H1 (cell line): Measurements from ENCODE around the gene TAF13. TPM values are rescaled to one million over a fixed set of nuclear protein-coding genes. Genes with fewer than 3 reads are reported as not detected.

Source experiments
- CTCF ChIA-PET: fragments of 300-600 bp; sonication (Branson Sonifier 250); formaldehyde crosslinking; loops from one replicate; lab custom pipeline; 2021; ENCODE audit not compliant: partially characterized antibody; lab: Charles Lee
- POLR2A ChIA-PET: fragments of 300-600 bp; sonication (Branson Sonifier 250); formaldehyde crosslinking; loops from one replicate; lab custom pipeline; 2021; ENCODE audit warnings: inconsistent platforms; ENCODE audit not compliant: partially characterized antibody; lab: Charles Lee
- DNase-seq, 2 experiments: peaks; one replicate each; pipeline versions ENCODE4 v3.0.0 to v3.0.0-alpha.2; 2010 to 2022; ENCODE audit warnings: low spot score in 2 of 2, low read depth in 1 of 2, mixed read lengths in 1 of 2
- FAIRE-seq: peaks from 2 replicates; lab custom pipeline; 2011; peaks lifted over from hg19 to GRCh38; lab: Jason Lieb, UNC
- H2AFZ ChIP-seq: 2 replicates; pipeline ENCODE4 v1.8.1; 2012; ENCODE audit warnings: low read length, inconsistent platforms
- H2AK5ac ChIP-seq: 2 replicates; pipeline ENCODE4 v1.6.1; 2013; ENCODE audit warnings: low read depth, low read length
- H2BK120ac ChIP-seq: replicated peaks from 2 replicates; pipeline ENCODE3; 2013; ENCODE audit warnings: low read depth, low read length, inconsistent platforms
- H2BK12ac ChIP-seq: 2 replicates; pipeline ENCODE4 v1.6.1; 2013; ENCODE audit warnings: low read depth, low read length
- H2BK15ac ChIP-seq: 2 replicates; pipeline ENCODE4 v1.6.1; 2013; ENCODE audit warnings: low read length
- H2BK20ac ChIP-seq: 2 replicates; pipeline ENCODE4 v1.6.1; 2013; ENCODE audit warnings: low read length
- H2BK5ac ChIP-seq: 2 replicates; pipeline ENCODE4 v1.6.1; 2013; ENCODE audit warnings: low read depth, low read length
- H3K14ac ChIP-seq: 2 replicates; pipeline ENCODE4 v1.6.1; 2013; ENCODE audit warnings: inconsistent platforms; ENCODE audit not compliant: insufficient read length
- H3K18ac ChIP-seq: 2 replicates; pipeline ENCODE4 v1.6.1; 2013; ENCODE audit warnings: low read length; ENCODE audit errors: extremely low read depth
- H3K23ac ChIP-seq: 2 replicates; pipeline ENCODE4 v1.6.1; 2013; ENCODE audit warnings: inconsistent platforms; ENCODE audit not compliant: insufficient read length
- H3K23me2 ChIP-seq: 2 replicates; pipeline ENCODE4 v1.6.1; 2013; ENCODE audit warnings: low read depth, low read length
- H3K27ac ChIP-seq: 2 replicates; pipeline ENCODE4 v1.6.1; 2011; ENCODE audit warnings: low read depth, low read length, inconsistent platforms
- H3K27me3 ChIP-seq, 4 experiments: replicated peaks in 1 of 4; 1 replicate in 1 of 4; 2 replicates in 3 of 4; pipeline versions ENCODE4 v1.6.1 to v1.8.1; 2011 to 2013; ENCODE audit warnings: low read length in 3 of 4, mild to moderate bottlenecking in 3 of 4, inconsistent platforms in 2 of 4, mixed read lengths in 2 of 4, moderate library complexity in 1 of 4; ENCODE audit not compliant: control insufficient read depth in 3 of 4, insufficient read depth in 3 of 4; ENCODE audit errors: extremely low read depth in 1 of 4
- H3K36me3 ChIP-seq, 4 experiments: 2 replicates each; pipeline versions ENCODE4 v1.6.1 to v1.8.1; 2011 to 2013; ENCODE audit warnings: mild to moderate bottlenecking in 4 of 4, low read length in 3 of 4, moderate library complexity in 2 of 4, control low read depth in 1 of 4, inconsistent platforms in 1 of 4; ENCODE audit not compliant: insufficient read depth in 4 of 4, control insufficient read depth in 2 of 4
- H3K4ac ChIP-seq: replicated peaks from 2 replicates; pipeline ENCODE3; 2013; ENCODE audit warnings: low read length, low read depth, mixed read lengths, inconsistent platforms; ENCODE audit not compliant: insufficient read length
- H3K4me1 ChIP-seq, 4 experiments: replicated peaks in 1 of 4; 1 replicate in 1 of 4; 2 replicates in 3 of 4; pipeline versions ENCODE4 v1.6.1 to v1.8.1; 2011 to 2013; ENCODE audit warnings: low read length in 3 of 4, inconsistent platforms in 2 of 4, mixed read lengths in 1 of 4; ENCODE audit not compliant: insufficient read depth in 4 of 4, control insufficient read depth in 3 of 4
- H3K4me2 ChIP-seq, 2 experiments: 2 replicates each; pipeline versions ENCODE4 v1.6.1 to v1.8.1; 2011 to 2013; ENCODE audit warnings: low read depth in 2 of 2, low read length in 2 of 2, control low read depth in 1 of 2, inconsistent platforms in 1 of 2, mild to moderate bottlenecking in 1 of 2; ENCODE audit not compliant: insufficient read depth in 1 of 2
- H3K4me3 ChIP-seq, 4 experiments: fragments of 200-600, 300-600 bp in 1 of 4; sonication (generic), shearing (Covaris generic), sonication (Bioruptor Twin) in 1 of 4; 2 replicates each; pipeline versions ENCODE4 v1.5.1 to v1.8.1; 2011 to 2016; ENCODE audit warnings: low read length in 4 of 4, low read depth in 3 of 4, control low read depth in 2 of 4, inconsistent platforms in 2 of 4, mild to moderate bottlenecking in 2 of 4, mixed read lengths in 1 of 4, moderate library complexity in 1 of 4; ENCODE audit not compliant: insufficient read depth in 2 of 4; ENCODE audit errors: extremely low read depth in 1 of 4
- H3K56ac ChIP-seq: replicated peaks from 2 replicates; pipeline ENCODE3; 2013; ENCODE audit warnings: low read depth, mild to moderate bottlenecking, mixed read lengths, low read length, inconsistent platforms; ENCODE audit not compliant: insufficient read length
- H3K79me1 ChIP-seq: 2 replicates; pipeline ENCODE4 v1.6.1; 2013; ENCODE audit warnings: low read depth, low read length, control low read depth
- H3K79me2 ChIP-seq, 2 experiments: 2 replicates each; pipeline versions ENCODE4 v1.6.1 to v1.8.1; 2012 to 2013; ENCODE audit warnings: low read length in 2 of 2, mild to moderate bottlenecking in 2 of 2, inconsistent platforms in 1 of 2; ENCODE audit not compliant: insufficient read depth in 2 of 2, control insufficient read depth in 1 of 2
- H3K9ac ChIP-seq, 4 experiments: replicated peaks in 1 of 4; 1 replicate in 1 of 4; 2 replicates in 3 of 4; pipeline versions ENCODE4 v1.6.1 to v1.8.1; 2011 to 2013; ENCODE audit warnings: low read depth in 3 of 4, low read length in 3 of 4, control low read depth in 2 of 4, mild to moderate bottlenecking in 2 of 4, moderate library complexity in 2 of 4, inconsistent platforms in 1 of 4; ENCODE audit errors: extremely low read depth in 1 of 4
- H3K9me3 ChIP-seq, 2 experiments: 2 replicates each; pipeline versions ENCODE4 v1.6.1 to v1.8.1; 2012 to 2013; ENCODE audit warnings: mild to moderate bottlenecking in 2 of 2, moderate library complexity in 2 of 2, control low read depth in 1 of 2, inconsistent platforms in 1 of 2, low read depth in 1 of 2, low read length in 1 of 2, mixed read lengths in 1 of 2; ENCODE audit not compliant: insufficient read depth in 2 of 2
- H4K20me1 ChIP-seq, 2 experiments: replicated peaks in 1 of 2; 2 replicates each; pipeline versions ENCODE3 to v1.8.1; 2011 to 2013; ENCODE audit warnings: inconsistent platforms in 2 of 2, low read length in 2 of 2, mild to moderate bottlenecking in 1 of 2; ENCODE audit not compliant: insufficient read depth in 2 of 2, control insufficient read depth in 1 of 2
- H4K5ac ChIP-seq: 2 replicates; pipeline ENCODE4 v1.6.1; 2013; ENCODE audit warnings: low read length, low read depth, mixed read lengths, inconsistent platforms; ENCODE audit not compliant: insufficient read length
- H4K8ac ChIP-seq: 2 replicates; pipeline ENCODE4 v1.8.0; 2013; ENCODE audit warnings: mild to moderate bottlenecking, moderate library complexity, low read length, inconsistent platforms; ENCODE audit not compliant: insufficient read depth; ENCODE audit errors: extremely low read depth
- H4K91ac ChIP-seq: replicated peaks from 2 replicates; pipeline ENCODE3; 2013; ENCODE audit warnings: low read length, mixed read lengths, inconsistent platforms; ENCODE audit not compliant: insufficient read length
- CTBP2 ChIP-seq: IDR thresholded peaks from 2 replicates; pipeline ENCODE4 v1.7.0; 2011; ENCODE audit warnings: borderline replicate concordance, mild to moderate bottlenecking, moderate library complexity, mixed read lengths, low read length; ENCODE audit not compliant: insufficient read depth, insufficient read length
- CTCF ChIP-seq, 3 experiments: IDR thresholded peaks; 1 replicate in 2 of 3; 2 replicates in 1 of 3; pipeline versions ENCODE4 v1.5.1 to v1.6.1; 2011; ENCODE audit warnings: low read length in 3 of 3, mild to moderate bottlenecking in 3 of 3, inconsistent platforms in 2 of 3, low read depth in 1 of 3, moderate library complexity in 1 of 3; ENCODE audit not compliant: insufficient read depth in 1 of 3; ENCODE audit errors: control extremely low read depth in 1 of 3
- GTF2F1 ChIP-seq: IDR thresholded peaks from 2 replicates; pipeline ENCODE4 v1.6.1; 2012; ENCODE audit warnings: low read depth, low read length, improper control_type of control experiment, borderline replicate concordance
- JUND ChIP-seq: IDR thresholded peaks from 2 replicates; pipeline ENCODE4 v1.6.1; 2011; ENCODE audit warnings: mild to moderate bottlenecking, improper control_type of control experiment, low read length
- NANOG ChIP-seq: IDR thresholded peaks from 2 replicates; pipeline ENCODE4 v1.6.1; 2011; ENCODE audit warnings: low read length, low read depth, mild to moderate bottlenecking, inconsistent platforms; ENCODE audit not compliant: insufficient read depth, poor library complexity, severe bottlenecking
- WGBS, 2 experiments: shearing (Covaris generic) in 1 of 2; methylation state at CpG; one replicate each; pipeline versions ENCODE4 v1.1.6 to v1.1.7; 2013 to 2015; ENCODE audit warnings: low lambda C conversion rate in 2 of 2, mixed read lengths in 2 of 2, inconsistent platforms in 1 of 2, low coverage in 1 of 2, missing lambda C conversion rate in 1 of 2; ENCODE audit not compliant: insufficient replicate concordance in 2 of 2, insufficient coverage in 1 of 2, insufficient read length in 1 of 2; ENCODE audit errors: extremely low coverage in 1 of 2, missing lambda C conversion rate in 1 of 2; 5-methylcytosine and 5-hydroxymethylcytosine counted together
- polyA plus RNA-seq, 7 experiments: library from polyadenylated mRNA; depleted of rRNA in 3 of 7; stranded (reverse) in 5 of 7; unstranded in 2 of 7; fragments of >200 nt in 5 of 7; fragments of 200-250 nt in 2 of 7; gene quantifications; 1 replicate in 5 of 7; 2 replicates in 1 of 7; 4 replicates in 1 of 7; pipeline versions ENCODE4 v1.2.1 to v1.2.3, GENCODE V29; 2011 to 2013; ENCODE audit warnings: missing spikeins in 2 of 7, mixed read lengths in 2 of 7
- total RNA-seq: library from RNA; stranded (reverse); fragmentation: NEBNext Ultra II Directional; extraction: Animal tissue kit (Norgen Biotek cat#: 25700); gene quantifications from 2 replicates; pipeline ENCODE4 v1.2.1, GENCODE V29; 2021
- TF ChIP-seq, protein P1 (sequence below): IDR thresholded peaks from 2 replicates; pipeline ENCODE4 v1.6.1; 2012; ENCODE audit warnings: inconsistent platforms
- TF ChIP-seq, protein P2 (sequence below): IDR thresholded peaks from 2 replicates; pipeline ENCODE4 v1.6.1; 2012; ENCODE audit warnings: low read length, inconsistent platforms

Gene TAF13
- total and polyA plus RNA-seq, 2 of the 8 experiments (the other 6 are each of a cell fraction or from before 2014, with no cell fraction given) = 13.1 to 41.7 TPM

DNA sequence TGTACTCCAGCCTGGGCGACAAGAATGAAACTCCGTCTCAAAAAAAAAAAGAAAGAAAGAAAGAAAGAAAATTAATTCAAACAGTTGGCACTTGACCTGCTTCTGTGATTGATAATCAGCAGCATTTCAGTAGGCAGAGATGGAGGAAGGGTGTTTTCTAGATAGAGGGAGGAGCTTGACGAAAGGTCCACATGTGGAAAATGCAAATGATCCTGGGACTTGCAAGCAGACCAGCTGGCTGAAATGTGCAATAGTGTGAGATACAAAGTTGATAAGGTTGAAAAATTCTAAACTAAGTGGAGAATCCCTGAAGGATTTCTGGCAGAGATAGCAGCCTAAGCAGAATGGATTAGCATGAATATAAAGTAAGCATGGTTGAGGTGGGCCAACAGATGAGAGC lies 42.3 kb upstream of the TAF13 start:
- Histone ChIP-seq H4K5ac (no peak overlapping the region), H4K20me1 (no peaks in the 10 kb centered on the region), H4K8ac (no peak overlapping the region), H2BK120ac (no peak overlapping the region), H2BK12ac (no peak overlapping the region), H3K14ac (no peak overlapping the region), H3K79me2 (no peaks in the 10 kb centered on the region), H3K23me2 (peaks cover 11% of the 10 kb centered on the region), H4K91ac (no peak overlapping the region), H2BK20ac (no peak overlapping the region), H3K4ac (no peak overlapping the region), H3K27me3 (peaks cover 13 to 31% (median 25%) of the 10 kb centered on the region in 4 experiments), H2BK15ac (no peak overlapping the region), H3K4me2 (no peak overlapping the region), H2AFZ (no peak overlapping the region), H2AK5ac (no peak overlapping the region), H3K4me1 (peaks cover 0 to 9% (median 3%) of the 10 kb centered on the region in 4 experiments; a peak in 4 of 7 replicates), H3K56ac (no peak overlapping the region), H3K27ac (no peak overlapping the region), H3K9me3 (no peaks in the 10 kb centered on the region), H3K23ac (no peak overlapping the region), H3K79me1 (no peaks in the 10 kb centered on the region), H3K4me3 (no peak overlapping the region), H3K9ac (no peak overlapping the region), H3K36me3 (no peaks in the 10 kb centered on the region; a peak in 1 of 8 replicates), H3K18ac (no peak overlapping the region), H2BK5ac (no peak overlapping the region)
- FAIRE-seq = no peak
- ChIA-PET CTCF (no interaction called here), POLR2A (interaction anchor here (0.8 kb wide), 1 partner anchor 532 kb away, joined by 3 read pairs; no protein-coding TSS in a partner anchor)
- 90% methylated on average over 3 of the region's 3 CpGs; no CpG with 5 or more reads in 1 of the 2 experiments for WGBS, 2 experiments
- no peak for DNase-seq
- TF ChIP-seq, protein P1, sequence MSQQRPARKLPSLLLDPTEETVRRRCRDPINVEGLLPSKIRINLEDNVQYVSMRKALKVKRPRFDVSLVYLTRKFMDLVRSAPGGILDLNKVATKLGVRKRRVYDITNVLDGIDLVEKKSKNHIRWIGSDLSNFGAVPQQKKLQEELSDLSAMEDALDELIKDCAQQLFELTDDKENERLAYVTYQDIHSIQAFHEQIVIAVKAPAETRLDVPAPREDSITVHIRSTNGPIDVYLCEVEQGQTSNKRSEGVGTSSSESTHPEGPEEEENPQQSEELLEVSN = no peak
- TF ChIP-seq CTCF (IDR thresholded peaks at IDR 0.05; ENCODE audit: control extremely low read depth in 1 of 3, insufficient read depth in 1 of 3, low read depth in 1 of 3, low read length in 3 of 3) (no peak), NANOG (no peak), CTBP2 (no peak), GTF2F1 (no peak), JUND (no peak)
- TF ChIP-seq, protein P2, sequence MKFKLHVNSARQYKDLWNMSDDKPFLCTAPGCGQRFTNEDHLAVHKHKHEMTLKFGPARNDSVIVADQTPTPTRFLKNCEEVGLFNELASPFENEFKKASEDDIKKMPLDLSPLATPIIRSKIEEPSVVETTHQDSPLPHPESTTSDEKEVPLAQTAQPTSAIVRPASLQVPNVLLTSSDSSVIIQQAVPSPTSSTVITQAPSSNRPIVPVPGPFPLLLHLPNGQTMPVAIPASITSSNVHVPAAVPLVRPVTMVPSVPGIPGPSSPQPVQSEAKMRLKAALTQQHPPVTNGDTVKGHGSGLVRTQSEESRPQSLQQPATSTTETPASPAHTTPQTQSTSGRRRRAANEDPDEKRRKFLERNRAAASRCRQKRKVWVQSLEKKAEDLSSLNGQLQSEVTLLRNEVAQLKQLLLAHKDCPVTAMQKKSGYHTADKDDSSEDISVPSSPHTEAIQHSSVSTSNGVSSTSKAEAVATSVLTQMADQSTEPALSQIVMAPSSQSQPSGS = no peak
